ENCODE results near the gene ENTHD1.

ENTHD1 gene

GRCh38 chr22:39893526-39893925 is at the start of gene ENTHD1:
TSS of gene ENTHD1 (minus strand) at chr22:39893760. CDS start at chr22:39887748, 6,012 bp downstream.
- no peaks in the 10 kb centered on the region for H3K9me3 ChIP-seq (ENCODE audit: control insufficient read depth, low read depth, low read length)
- H3K27me3 ChIP-seq (ENCODE audit: control insufficient read depth, insufficient read depth, low read length) = no peaks in the 10 kb centered on the region
- H3K4me1 ChIP-seq (ENCODE audit: control insufficient read depth, low read depth, low read length) = no peaks in the 10 kb centered on the region
- H3K27ac ChIP-seq (ENCODE audit: low read length) = no peak within 1 kb of the TSS
- no peak within 1 kb of the TSS for H3K9ac ChIP-seq (ENCODE audit: low read length)
- H3K4me3 ChIP-seq (ENCODE audit: low read length) = no peak within 1 kb of the TSS
- no peaks in the 10 kb centered on the region for H3K36me3 ChIP-seq (ENCODE audit: control insufficient read depth, low read depth, low read length)

GRCh38 chr22:39943337-39943736 is 49.8 kb upstream of the ENTHD1 start:
- H3K4me1 ChIP-seq (ENCODE audit: control insufficient read depth, low read depth, low read length) = peaks cover 59% of the 10 kb centered on the region
- no peaks in the 10 kb centered on the region for H3K9me3 ChIP-seq (ENCODE audit: control insufficient read depth, low read depth, low read length)
- H3K4me3 ChIP-seq (ENCODE audit: low read length) = no peak overlapping the region
- no peaks in the 10 kb centered on the region for H3K27me3 ChIP-seq (ENCODE audit: control insufficient read depth, insufficient read depth, low read length)
- no peaks in the 10 kb centered on the region for H3K36me3 ChIP-seq (ENCODE audit: control insufficient read depth, low read depth, low read length)
- no peak overlapping the region for H3K9ac ChIP-seq (ENCODE audit: low read length)
- no peak overlapping the region for H3K27ac ChIP-seq (ENCODE audit: low read length)

- Histone ChIP-seq H3K9me3 (ENCODE audit: control insufficient read depth, low read depth, low read length) (no peaks in the 10 kb centered on the region), H3K36me3 (ENCODE audit: control insufficient read depth, low read depth, low read length) (no peaks in the 10 kb centered on the region), H3K4me3 (ENCODE audit: low read length) (no peak overlapping the region), H3K4me1 (ENCODE audit: control insufficient read depth, low read depth, low read length) (peaks cover 59% of the 10 kb centered on the region), H3K9ac (ENCODE audit: low read length) (no peak overlapping the region), H3K27ac (ENCODE audit: low read length) (no peak overlapping the region), H3K27me3 (ENCODE audit: control insufficient read depth, insufficient read depth, low read length) (no peaks in the 10 kb centered on the region)
Observed at GRCh38 chr22:39942439-39943230, 49.1 kb upstream of the ENTHD1 start.

- Histone ChIP-seq H3K27ac (ENCODE audit: low read length) (no peak overlapping the region), H3K4me3 (ENCODE audit: low read length) (no peak overlapping the region), H3K9me3 (ENCODE audit: control insufficient read depth, low read depth, low read length) (no peaks in the 10 kb centered on the region), H3K4me1 (ENCODE audit: control insufficient read depth, low read depth, low read length) (peaks cover 52% of the 10 kb centered on the region), H3K36me3 (ENCODE audit: control insufficient read depth, low read depth, low read length) (no peaks in the 10 kb centered on the region), H3K9ac (ENCODE audit: low read length) (no peak overlapping the region), H3K27me3 (ENCODE audit: control insufficient read depth, insufficient read depth, low read length) (no peaks in the 10 kb centered on the region)
Observed at GRCh38 chr22:39941601-39942000, 48.0 kb upstream of the ENTHD1 start.

- Histone ChIP-seq H3K27ac (ENCODE audit: low read length) (no peak overlapping the region), H3K4me1 (ENCODE audit: control insufficient read depth, low read depth, low read length) (peaks cover 47% of the 10 kb centered on the region), H3K36me3 (ENCODE audit: control insufficient read depth, low read depth, low read length) (no peaks in the 10 kb centered on the region), H3K4me3 (ENCODE audit: low read length) (peak overlapping the region; percentile 23), H3K9me3 (ENCODE audit: control insufficient read depth, low read depth, low read length) (no peaks in the 10 kb centered on the region), H3K9ac (ENCODE audit: low read length) (no peak overlapping the region), H3K27me3 (ENCODE audit: control insufficient read depth, insufficient read depth, low read length) (no peaks in the 10 kb centered on the region)
Observed at GRCh38 chr22:39940757-39941305, 47.3 kb upstream of the ENTHD1 start.

- no peak overlapping the region for H3K4me3 ChIP-seq (ENCODE audit: low read length)
- H3K9ac ChIP-seq (ENCODE audit: low read length) = no peak overlapping the region
- H3K27me3 ChIP-seq (ENCODE audit: control insufficient read depth, insufficient read depth, low read length) = no peaks in the 10 kb centered on the region
- H3K36me3 ChIP-seq (ENCODE audit: control insufficient read depth, low read depth, low read length) = no peaks in the 10 kb centered on the region
- H3K9me3 ChIP-seq (ENCODE audit: control insufficient read depth, low read depth, low read length) = no peaks in the 10 kb centered on the region
- H3K27ac ChIP-seq (ENCODE audit: low read length) = no peak overlapping the region
- H3K4me1 ChIP-seq (ENCODE audit: control insufficient read depth, low read depth, low read length) = peaks cover 48% of the 10 kb centered on the region
Observed at GRCh38 chr22:39939830-39940229, 46.3 kb upstream of the ENTHD1 start.

- H3K27me3 ChIP-seq (ENCODE audit: control insufficient read depth, insufficient read depth, low read length) = no peaks in the 10 kb centered on the region
- no peak overlapping the region for H3K27ac ChIP-seq (ENCODE audit: low read length)
- H3K4me3 ChIP-seq (ENCODE audit: low read length) = no peak overlapping the region
- H3K4me1 ChIP-seq (ENCODE audit: control insufficient read depth, low read depth, low read length) = peaks cover 48% of the 10 kb centered on the region
- H3K9me3 ChIP-seq (ENCODE audit: control insufficient read depth, low read depth, low read length) = no peaks in the 10 kb centered on the region
- no peaks in the 10 kb centered on the region for H3K36me3 ChIP-seq (ENCODE audit: control insufficient read depth, low read depth, low read length)
- H3K9ac ChIP-seq (ENCODE audit: low read length) = no peak overlapping the region
Observed at GRCh38 chr22:39938509-39939111, 45.0 kb upstream of the ENTHD1 start.

- H3K9me3 ChIP-seq (ENCODE audit: control insufficient read depth, low read depth, low read length) = no peaks in the 10 kb centered on the region
- H3K27me3 ChIP-seq (ENCODE audit: control insufficient read depth, insufficient read depth, low read length) = no peaks in the 10 kb centered on the region
- no peak overlapping the region for H3K9ac ChIP-seq (ENCODE audit: low read length)
- no peaks in the 10 kb centered on the region for H3K36me3 ChIP-seq (ENCODE audit: control insufficient read depth, low read depth, low read length)
- no peak overlapping the region for H3K27ac ChIP-seq (ENCODE audit: low read length)
- peaks cover 49% of the 10 kb centered on the region for H3K4me1 ChIP-seq (ENCODE audit: control insufficient read depth, low read depth, low read length)
- H3K4me3 ChIP-seq (ENCODE audit: low read length) = no peak overlapping the region
Observed at GRCh38 chr22:39937906-39938305, 44.3 kb upstream of the ENTHD1 start.

GRCh38 chr22:39936523-39937145 is 43.1 kb upstream of the ENTHD1 start:
- Histone ChIP-seq H3K9me3 (ENCODE audit: control insufficient read depth, low read depth, low read length) (no peaks in the 10 kb centered on the region), H3K36me3 (ENCODE audit: control insufficient read depth, low read depth, low read length) (no peaks in the 10 kb centered on the region), H3K27me3 (ENCODE audit: control insufficient read depth, insufficient read depth, low read length) (no peaks in the 10 kb centered on the region), H3K9ac (ENCODE audit: low read length) (no peak overlapping the region), H3K4me1 (ENCODE audit: control insufficient read depth, low read depth, low read length) (peaks cover 38% of the 10 kb centered on the region), H3K27ac (ENCODE audit: low read length) (no peak overlapping the region), H3K4me3 (ENCODE audit: low read length) (no peak overlapping the region)

GRCh38 chr22:39935612-39936011 is 42.1 kb upstream of the ENTHD1 start:
- Histone ChIP-seq H3K9ac (ENCODE audit: low read length) (no peak overlapping the region), H3K27me3 (ENCODE audit: control insufficient read depth, insufficient read depth, low read length) (no peaks in the 10 kb centered on the region), H3K9me3 (ENCODE audit: control insufficient read depth, low read depth, low read length) (no peaks in the 10 kb centered on the region), H3K27ac (ENCODE audit: low read length) (no peak overlapping the region), H3K4me3 (ENCODE audit: low read length) (no peak overlapping the region), H3K36me3 (ENCODE audit: control insufficient read depth, low read depth, low read length) (no peaks in the 10 kb centered on the region), H3K4me1 (ENCODE audit: control insufficient read depth, low read depth, low read length) (peaks cover 28% of the 10 kb centered on the region)

GRCh38 chr22:39935116-39935515 is 41.6 kb upstream of the ENTHD1 start:
- H3K4me3 ChIP-seq (ENCODE audit: low read length) = no peak overlapping the region
- no peaks in the 10 kb centered on the region for H3K9me3 ChIP-seq (ENCODE audit: control insufficient read depth, low read depth, low read length)
- H3K9ac ChIP-seq (ENCODE audit: low read length) = no peak overlapping the region
- H3K27ac ChIP-seq (ENCODE audit: low read length) = no peak overlapping the region
- peaks cover 24% of the 10 kb centered on the region for H3K4me1 ChIP-seq (ENCODE audit: control insufficient read depth, low read depth, low read length)
- no peaks in the 10 kb centered on the region for H3K27me3 ChIP-seq (ENCODE audit: control insufficient read depth, insufficient read depth, low read length)
- no peaks in the 10 kb centered on the region for H3K36me3 ChIP-seq (ENCODE audit: control insufficient read depth, low read depth, low read length)

All from iPS-18a (cell line).